ENCODE measurements around the gene FARP1.

GRCh38 chr13:98243929-98244272 is 101.0 kb downstream of the FARP1 start:
- TF ChIP-seq, protein P1, sequence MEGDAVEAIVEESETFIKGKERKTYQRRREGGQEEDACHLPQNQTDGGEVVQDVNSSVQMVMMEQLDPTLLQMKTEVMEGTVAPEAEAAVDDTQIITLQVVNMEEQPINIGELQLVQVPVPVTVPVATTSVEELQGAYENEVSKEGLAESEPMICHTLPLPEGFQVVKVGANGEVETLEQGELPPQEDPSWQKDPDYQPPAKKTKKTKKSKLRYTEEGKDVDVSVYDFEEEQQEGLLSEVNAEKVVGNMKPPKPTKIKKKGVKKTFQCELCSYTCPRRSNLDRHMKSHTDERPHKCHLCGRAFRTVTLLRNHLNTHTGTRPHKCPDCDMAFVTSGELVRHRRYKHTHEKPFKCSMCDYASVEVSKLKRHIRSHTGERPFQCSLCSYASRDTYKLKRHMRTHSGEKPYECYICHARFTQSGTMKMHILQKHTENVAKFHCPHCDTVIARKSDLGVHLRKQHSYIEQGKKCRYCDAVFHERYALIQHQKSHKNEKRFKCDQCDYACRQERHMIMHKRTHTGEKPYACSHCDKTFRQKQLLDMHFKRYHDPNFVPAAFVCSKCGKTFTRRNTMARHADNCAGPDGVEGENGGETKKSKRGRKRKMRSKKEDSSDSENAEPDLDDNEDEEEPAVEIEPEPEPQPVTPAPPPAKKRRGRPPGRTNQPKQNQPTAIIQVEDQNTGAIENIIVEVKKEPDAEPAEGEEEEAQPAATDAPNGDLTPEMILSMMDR (IDR thresholded peaks at IDR 0.05; ENCODE audit: control extremely low read depth in 1 of 3, insufficient read depth in 1 of 3, low read depth in 1 of 3, low read length in 3 of 3) = no peak
- no peak for TF ChIP-seq MAX (IDR thresholded peaks at IDR 0.05)
- TF ChIP-seq CHD2 (IDR thresholded peaks at IDR 0.05; ENCODE audit: low read length) = no peak
- TF ChIP-seq ZNF274 (IDR thresholded peaks at IDR 0.05; ENCODE audit: borderline replicate concordance, extremely low read depth, low read length) = no peak
- TF ChIP-seq CEBPB (IDR thresholded peaks at IDR 0.05; ENCODE audit: low read depth, low read length) = no peak
- no peak for TF ChIP-seq BRCA1 (IDR thresholded peaks at IDR 0.05; ENCODE audit: low read depth, low read length)
- no peak for TF ChIP-seq KDM5A (IDR thresholded peaks at IDR 0.05; ENCODE audit: low read length)
- TF ChIP-seq POLR2AphosphoS5 (IDR thresholded peaks at IDR 0.05; ENCODE audit: low read depth, low read length) = no peak
- TF ChIP-seq TCF12 (IDR thresholded peaks at IDR 0.05; ENCODE audit: low read depth, low read length) = no peak
- no peak for TF ChIP-seq TBP (IDR thresholded peaks at IDR 0.05; ENCODE audit: low read depth, low read length)
- TF ChIP-seq MAFK (IDR thresholded peaks at IDR 0.05; ENCODE audit: low read depth, low read length) = no peak
- TF ChIP-seq E2F6 (IDR thresholded peaks at IDR 0.05) = no peak

Data from H1 (cell line).